HEK293 (cell line): ENCODE results near the gene PUM2.

Source experiments
- GLIS2 ChIP-seq: fragments of 450-650 bp; formaldehyde crosslinking; IDR thresholded peaks from 2 replicates; pipeline ENCODE4 v1.5.1; 2016; ENCODE audit warnings: missing biosample characterization, missing genetic modification characterization
- MEIS1 ChIP-seq: sonication (generic); formaldehyde crosslinking; IDR thresholded peaks from 2 replicates; pipeline ENCODE4 v1.8.1; 2022; ENCODE audit warnings: missing genetic modification reagents, mild to moderate bottlenecking, borderline replicate concordance
- SP7 ChIP-seq: fragments of 450-650 bp; formaldehyde crosslinking; IDR thresholded peaks from 2 replicates; pipeline ENCODE4 v1.5.1; 2016; ENCODE audit warnings: missing biosample characterization, missing genetic modification characterization
- TCF7L2 ChIP-seq: IDR thresholded peaks from 2 replicates; pipeline ENCODE4 v1.6.1; 2011; ENCODE audit warnings: low read depth, mild to moderate bottlenecking, inconsistent platforms, low read length, moderate library complexity, borderline replicate concordance
- WT1 ChIP-seq: fragments of 450-650 bp; formaldehyde crosslinking; IDR thresholded peaks from 2 replicates; pipeline ENCODE4 v1.5.1; 2016; ENCODE audit warnings: missing biosample characterization, missing genetic modification characterization
- ZBTB8A ChIP-seq: fragments of 450-650 bp; formaldehyde crosslinking; IDR thresholded peaks from 2 replicates; pipeline ENCODE4 v1.5.1; 2016; ENCODE audit warnings: missing biosample characterization, missing genetic modification characterization
- ZFP3 ChIP-seq: fragments of 450-650 bp; formaldehyde crosslinking; IDR thresholded peaks from 2 replicates; pipeline ENCODE4 v1.5.1; 2016; ENCODE audit warnings: low read depth, missing biosample characterization, missing genetic modification characterization
- ZFP37 ChIP-seq: fragments of 450-650 bp; formaldehyde crosslinking; IDR thresholded peaks from 2 replicates; pipeline ENCODE4 v1.5.1; 2016; ENCODE audit warnings: missing biosample characterization, missing genetic modification characterization
- ZNF701 ChIP-seq: fragments of 450-650 bp; formaldehyde crosslinking; IDR thresholded peaks from 2 replicates; pipeline ENCODE4 v1.5.1; 2016; ENCODE audit warnings: missing biosample characterization, missing genetic modification characterization
- TF ChIP-seq, protein P1 (sequence below): fragments of 450-650 bp; formaldehyde crosslinking; IDR thresholded peaks from 2 replicates; pipeline ENCODE4 v1.5.1; 2016; ENCODE audit warnings: missing biosample characterization, missing genetic modification characterization
- TF ChIP-seq, protein P2 (sequence below): fragments of 450-650 bp; formaldehyde crosslinking; IDR thresholded peaks from 2 replicates; pipeline ENCODE4; 2016; ENCODE audit warnings: missing biosample characterization, missing genetic modification characterization
- TF ChIP-seq, protein P3 (sequence below): fragments of 450-650 bp; IDR thresholded peaks from 2 replicates; pipeline ENCODE4 v1.5.1; 2018; ENCODE audit warnings: missing biosample characterization, missing genetic modification characterization
- TF ChIP-seq, protein P4 (sequence below): fragments of 450-650 bp; formaldehyde crosslinking; IDR thresholded peaks from 2 replicates; pipeline ENCODE4 v1.5.1; 2016; ENCODE audit warnings: missing biosample characterization, missing genetic modification characterization
- TF ChIP-seq, protein P5 (sequence below): fragments of 450-650 bp; formaldehyde crosslinking; IDR thresholded peaks from 2 replicates; pipeline ENCODE4 v1.5.1; 2016; ENCODE audit warnings: missing biosample characterization, missing genetic modification characterization
- TF ChIP-seq, protein P6 (sequence below): fragments of 450-650 bp; formaldehyde crosslinking; IDR thresholded peaks from 2 replicates; pipeline ENCODE4 v1.5.1; 2016; ENCODE audit warnings: missing biosample characterization, missing genetic modification characterization
- TF ChIP-seq, protein P7 (sequence below): fragments of 450-650 bp; formaldehyde crosslinking; IDR thresholded peaks from 2 replicates; pipeline ENCODE4 v1.5.1; 2017; ENCODE audit warnings: missing biosample characterization, missing genetic modification characterization
- TF ChIP-seq, protein P8 (sequence below): fragments of 450-650 bp; formaldehyde crosslinking; conservative IDR thresholded peaks from 2 replicates; pipeline ENCODE4 v1.5.1; 2016; ENCODE audit warnings: low read depth, missing biosample characterization, missing genetic modification characterization

Gene PUM2

DNA sequence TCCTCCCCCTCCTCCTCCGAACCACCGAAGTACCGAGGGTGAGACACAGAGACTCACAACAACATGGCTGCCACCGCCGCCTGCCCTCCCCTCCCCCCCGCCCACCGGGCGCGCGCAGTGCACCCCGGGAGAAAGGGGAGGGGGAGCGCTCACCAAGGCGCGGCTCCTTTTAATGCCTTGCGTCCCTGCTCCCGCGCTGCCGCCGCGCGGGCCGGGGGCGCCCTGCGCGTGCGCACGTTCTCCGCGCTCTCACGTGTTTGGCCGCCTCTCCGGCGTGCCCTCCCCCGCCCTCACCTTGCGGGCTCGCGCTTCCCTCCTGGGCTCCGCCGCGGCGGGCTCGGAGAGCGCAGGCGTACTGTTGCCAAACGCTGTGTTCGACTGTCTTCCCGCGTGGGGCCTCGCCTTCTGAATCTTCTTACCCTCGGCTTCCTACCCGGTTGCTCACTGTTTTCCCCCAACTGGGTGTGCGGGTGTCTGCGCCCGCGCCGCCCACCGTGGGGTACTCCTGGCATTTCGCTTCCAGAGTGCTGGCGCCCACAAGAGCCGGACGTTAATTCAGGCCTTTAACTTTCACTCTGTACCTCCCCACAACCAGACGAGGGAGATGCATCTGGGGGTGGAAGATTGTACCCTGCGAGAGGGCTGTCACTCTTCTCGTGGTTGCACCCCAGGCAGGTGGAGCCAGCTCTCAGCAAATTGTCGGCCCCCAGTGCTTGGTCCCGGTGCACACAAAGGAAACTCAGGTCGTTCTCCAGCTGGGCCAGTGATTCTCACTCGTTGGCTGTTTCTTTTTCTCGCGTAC lies at the start of gene PUM2 (continued):
- TF ChIP-seq, protein P1, sequence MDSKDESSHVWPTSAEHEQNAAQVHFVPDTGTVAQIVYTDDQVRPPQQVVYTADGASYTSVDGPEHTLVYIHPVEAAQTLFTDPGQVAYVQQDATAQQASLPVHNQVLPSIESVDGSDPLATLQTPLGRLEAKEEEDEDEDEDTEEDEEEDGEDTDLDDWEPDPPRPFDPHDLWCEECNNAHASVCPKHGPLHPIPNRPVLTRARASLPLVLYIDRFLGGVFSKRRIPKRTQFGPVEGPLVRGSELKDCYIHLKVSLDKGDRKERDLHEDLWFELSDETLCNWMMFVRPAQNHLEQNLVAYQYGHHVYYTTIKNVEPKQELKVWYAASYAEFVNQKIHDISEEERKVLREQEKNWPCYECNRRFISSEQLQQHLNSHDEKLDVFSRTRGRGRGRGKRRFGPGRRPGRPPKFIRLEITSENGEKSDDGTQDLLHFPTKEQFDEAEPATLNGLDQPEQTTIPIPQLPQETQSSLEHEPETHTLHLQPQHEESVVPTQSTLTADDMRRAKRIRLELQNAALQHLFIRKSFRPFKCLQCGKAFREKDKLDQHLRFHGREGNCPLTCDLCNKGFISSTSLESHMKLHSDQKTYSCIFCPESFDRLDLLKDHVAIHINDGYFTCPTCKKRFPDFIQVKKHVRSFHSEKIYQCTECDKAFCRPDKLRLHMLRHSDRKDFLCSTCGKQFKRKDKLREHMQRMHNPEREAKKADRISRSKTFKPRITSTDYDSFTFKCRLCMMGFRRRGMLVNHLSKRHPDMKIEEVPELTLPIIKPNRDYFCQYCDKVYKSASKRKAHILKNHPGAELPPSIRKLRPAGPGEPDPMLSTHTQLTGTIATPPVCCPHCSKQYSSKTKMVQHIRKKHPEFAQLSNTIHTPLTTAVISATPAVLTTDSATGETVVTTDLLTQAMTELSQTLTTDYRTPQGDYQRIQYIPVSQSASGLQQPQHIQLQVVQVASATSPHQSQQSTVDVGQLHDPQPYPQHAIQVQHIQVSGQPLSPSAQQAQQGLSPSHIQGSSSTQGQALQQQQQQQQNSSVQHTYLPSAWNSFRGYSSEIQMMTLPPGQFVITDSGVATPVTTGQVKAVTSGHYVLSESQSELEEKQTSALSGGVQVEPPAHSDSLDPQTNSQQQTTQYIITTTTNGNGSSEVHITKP (tag by site-specific recombination), result peak; percentile 88
- TF ChIP-seq, protein P2, sequence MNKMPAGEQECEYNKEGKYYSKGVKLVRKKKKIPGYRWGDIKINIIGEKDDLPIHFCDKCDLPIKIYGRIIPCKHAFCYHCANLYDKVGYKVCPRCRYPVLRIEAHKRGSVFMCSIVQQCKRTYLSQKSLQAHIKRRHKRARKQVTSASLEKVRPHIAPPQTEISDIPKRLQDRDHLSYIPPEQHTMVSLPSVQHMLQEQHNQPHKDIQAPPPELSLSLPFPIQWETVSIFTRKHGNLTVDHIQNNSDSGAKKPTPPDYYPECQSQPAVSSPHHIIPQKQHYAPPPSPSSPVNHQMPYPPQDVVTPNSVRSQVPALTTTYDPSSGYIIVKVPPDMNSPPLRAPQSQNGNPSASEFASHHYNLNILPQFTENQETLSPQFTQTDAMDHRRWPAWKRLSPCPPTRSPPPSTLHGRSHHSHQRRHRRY, result no peak
- TF ChIP-seq SP7 (tag by site-specific recombination), result peak; percentile 58; the same call in 1 of the 2 replicates
- TF ChIP-seq MEIS1 (CRISPR knock-in tag), result no peak
- TF ChIP-seq GLIS2 (tag by site-specific recombination), result peak; percentile 65
- TF ChIP-seq TCF7L2, result peak; percentile 82; the same call in 1 of the 2 replicates
- no peak for TF ChIP-seq ZNF701 (tag by site-specific recombination)
- TF ChIP-seq, protein P3, sequence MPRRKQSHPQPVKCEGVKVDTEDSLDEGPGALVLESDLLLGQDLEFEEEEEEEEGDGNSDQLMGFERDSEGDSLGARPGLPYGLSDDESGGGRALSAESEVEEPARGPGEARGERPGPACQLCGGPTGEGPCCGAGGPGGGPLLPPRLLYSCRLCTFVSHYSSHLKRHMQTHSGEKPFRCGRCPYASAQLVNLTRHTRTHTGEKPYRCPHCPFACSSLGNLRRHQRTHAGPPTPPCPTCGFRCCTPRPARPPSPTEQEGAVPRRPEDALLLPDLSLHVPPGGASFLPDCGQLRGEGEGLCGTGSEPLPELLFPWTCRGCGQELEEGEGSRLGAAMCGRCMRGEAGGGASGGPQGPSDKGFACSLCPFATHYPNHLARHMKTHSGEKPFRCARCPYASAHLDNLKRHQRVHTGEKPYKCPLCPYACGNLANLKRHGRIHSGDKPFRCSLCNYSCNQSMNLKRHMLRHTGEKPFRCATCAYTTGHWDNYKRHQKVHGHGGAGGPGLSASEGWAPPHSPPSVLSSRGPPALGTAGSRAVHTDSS (tag by site-specific recombination), result no peak
- TF ChIP-seq ZFP3 (tag by site-specific recombination), result no peak
- TF ChIP-seq, protein P4, sequence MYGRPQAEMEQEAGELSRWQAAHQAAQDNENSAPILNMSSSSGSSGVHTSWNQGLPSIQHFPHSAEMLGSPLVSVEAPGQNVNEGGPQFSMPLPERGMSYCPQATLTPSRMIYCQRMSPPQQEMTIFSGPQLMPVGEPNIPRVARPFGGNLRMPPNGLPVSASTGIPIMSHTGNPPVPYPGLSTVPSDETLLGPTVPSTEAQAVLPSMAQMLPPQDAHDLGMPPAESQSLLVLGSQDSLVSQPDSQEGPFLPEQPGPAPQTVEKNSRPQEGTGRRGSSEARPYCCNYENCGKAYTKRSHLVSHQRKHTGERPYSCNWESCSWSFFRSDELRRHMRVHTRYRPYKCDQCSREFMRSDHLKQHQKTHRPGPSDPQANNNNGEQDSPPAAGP (tag by site-specific recombination), result no peak
- TF ChIP-seq, protein P5, sequence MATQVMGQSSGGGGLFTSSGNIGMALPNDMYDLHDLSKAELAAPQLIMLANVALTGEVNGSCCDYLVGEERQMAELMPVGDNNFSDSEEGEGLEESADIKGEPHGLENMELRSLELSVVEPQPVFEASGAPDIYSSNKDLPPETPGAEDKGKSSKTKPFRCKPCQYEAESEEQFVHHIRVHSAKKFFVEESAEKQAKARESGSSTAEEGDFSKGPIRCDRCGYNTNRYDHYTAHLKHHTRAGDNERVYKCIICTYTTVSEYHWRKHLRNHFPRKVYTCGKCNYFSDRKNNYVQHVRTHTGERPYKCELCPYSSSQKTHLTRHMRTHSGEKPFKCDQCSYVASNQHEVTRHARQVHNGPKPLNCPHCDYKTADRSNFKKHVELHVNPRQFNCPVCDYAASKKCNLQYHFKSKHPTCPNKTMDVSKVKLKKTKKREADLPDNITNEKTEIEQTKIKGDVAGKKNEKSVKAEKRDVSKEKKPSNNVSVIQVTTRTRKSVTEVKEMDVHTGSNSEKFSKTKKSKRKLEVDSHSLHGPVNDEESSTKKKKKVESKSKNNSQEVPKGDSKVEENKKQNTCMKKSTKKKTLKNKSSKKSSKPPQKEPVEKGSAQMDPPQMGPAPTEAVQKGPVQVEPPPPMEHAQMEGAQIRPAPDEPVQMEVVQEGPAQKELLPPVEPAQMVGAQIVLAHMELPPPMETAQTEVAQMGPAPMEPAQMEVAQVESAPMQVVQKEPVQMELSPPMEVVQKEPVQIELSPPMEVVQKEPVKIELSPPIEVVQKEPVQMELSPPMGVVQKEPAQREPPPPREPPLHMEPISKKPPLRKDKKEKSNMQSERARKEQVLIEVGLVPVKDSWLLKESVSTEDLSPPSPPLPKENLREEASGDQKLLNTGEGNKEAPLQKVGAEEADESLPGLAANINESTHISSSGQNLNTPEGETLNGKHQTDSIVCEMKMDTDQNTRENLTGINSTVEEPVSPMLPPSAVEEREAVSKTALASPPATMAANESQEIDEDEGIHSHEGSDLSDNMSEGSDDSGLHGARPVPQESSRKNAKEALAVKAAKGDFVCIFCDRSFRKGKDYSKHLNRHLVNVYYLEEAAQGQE, result peak; percentile 30; the same call in 1 of the 2 replicates
- TF ChIP-seq, protein P6, sequence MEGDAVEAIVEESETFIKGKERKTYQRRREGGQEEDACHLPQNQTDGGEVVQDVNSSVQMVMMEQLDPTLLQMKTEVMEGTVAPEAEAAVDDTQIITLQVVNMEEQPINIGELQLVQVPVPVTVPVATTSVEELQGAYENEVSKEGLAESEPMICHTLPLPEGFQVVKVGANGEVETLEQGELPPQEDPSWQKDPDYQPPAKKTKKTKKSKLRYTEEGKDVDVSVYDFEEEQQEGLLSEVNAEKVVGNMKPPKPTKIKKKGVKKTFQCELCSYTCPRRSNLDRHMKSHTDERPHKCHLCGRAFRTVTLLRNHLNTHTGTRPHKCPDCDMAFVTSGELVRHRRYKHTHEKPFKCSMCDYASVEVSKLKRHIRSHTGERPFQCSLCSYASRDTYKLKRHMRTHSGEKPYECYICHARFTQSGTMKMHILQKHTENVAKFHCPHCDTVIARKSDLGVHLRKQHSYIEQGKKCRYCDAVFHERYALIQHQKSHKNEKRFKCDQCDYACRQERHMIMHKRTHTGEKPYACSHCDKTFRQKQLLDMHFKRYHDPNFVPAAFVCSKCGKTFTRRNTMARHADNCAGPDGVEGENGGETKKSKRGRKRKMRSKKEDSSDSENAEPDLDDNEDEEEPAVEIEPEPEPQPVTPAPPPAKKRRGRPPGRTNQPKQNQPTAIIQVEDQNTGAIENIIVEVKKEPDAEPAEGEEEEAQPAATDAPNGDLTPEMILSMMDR (tag by site-specific recombination), result peak; percentile 76; the same call in 1 of the 2 replicates
- peak; percentile 90 for TF ChIP-seq ZBTB8A
- TF ChIP-seq, protein P7, sequence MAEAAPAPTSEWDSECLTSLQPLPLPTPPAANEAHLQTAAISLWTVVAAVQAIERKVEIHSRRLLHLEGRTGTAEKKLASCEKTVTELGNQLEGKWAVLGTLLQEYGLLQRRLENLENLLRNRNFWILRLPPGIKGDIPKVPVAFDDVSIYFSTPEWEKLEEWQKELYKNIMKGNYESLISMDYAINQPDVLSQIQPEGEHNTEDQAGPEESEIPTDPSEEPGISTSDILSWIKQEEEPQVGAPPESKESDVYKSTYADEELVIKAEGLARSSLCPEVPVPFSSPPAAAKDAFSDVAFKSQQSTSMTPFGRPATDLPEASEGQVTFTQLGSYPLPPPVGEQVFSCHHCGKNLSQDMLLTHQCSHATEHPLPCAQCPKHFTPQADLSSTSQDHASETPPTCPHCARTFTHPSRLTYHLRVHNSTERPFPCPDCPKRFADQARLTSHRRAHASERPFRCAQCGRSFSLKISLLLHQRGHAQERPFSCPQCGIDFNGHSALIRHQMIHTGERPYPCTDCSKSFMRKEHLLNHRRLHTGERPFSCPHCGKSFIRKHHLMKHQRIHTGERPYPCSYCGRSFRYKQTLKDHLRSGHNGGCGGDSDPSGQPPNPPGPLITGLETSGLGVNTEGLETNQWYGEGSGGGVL (tag by site-specific recombination), result peak; percentile 45; the same call in 1 of the 2 replicates
- no peak for TF ChIP-seq WT1 (tag by site-specific recombination)
- TF ChIP-seq ZFP37 (tag by site-specific recombination), result peak; percentile 81; the same call in 1 of the 2 replicates
- TF ChIP-seq, protein P8, sequence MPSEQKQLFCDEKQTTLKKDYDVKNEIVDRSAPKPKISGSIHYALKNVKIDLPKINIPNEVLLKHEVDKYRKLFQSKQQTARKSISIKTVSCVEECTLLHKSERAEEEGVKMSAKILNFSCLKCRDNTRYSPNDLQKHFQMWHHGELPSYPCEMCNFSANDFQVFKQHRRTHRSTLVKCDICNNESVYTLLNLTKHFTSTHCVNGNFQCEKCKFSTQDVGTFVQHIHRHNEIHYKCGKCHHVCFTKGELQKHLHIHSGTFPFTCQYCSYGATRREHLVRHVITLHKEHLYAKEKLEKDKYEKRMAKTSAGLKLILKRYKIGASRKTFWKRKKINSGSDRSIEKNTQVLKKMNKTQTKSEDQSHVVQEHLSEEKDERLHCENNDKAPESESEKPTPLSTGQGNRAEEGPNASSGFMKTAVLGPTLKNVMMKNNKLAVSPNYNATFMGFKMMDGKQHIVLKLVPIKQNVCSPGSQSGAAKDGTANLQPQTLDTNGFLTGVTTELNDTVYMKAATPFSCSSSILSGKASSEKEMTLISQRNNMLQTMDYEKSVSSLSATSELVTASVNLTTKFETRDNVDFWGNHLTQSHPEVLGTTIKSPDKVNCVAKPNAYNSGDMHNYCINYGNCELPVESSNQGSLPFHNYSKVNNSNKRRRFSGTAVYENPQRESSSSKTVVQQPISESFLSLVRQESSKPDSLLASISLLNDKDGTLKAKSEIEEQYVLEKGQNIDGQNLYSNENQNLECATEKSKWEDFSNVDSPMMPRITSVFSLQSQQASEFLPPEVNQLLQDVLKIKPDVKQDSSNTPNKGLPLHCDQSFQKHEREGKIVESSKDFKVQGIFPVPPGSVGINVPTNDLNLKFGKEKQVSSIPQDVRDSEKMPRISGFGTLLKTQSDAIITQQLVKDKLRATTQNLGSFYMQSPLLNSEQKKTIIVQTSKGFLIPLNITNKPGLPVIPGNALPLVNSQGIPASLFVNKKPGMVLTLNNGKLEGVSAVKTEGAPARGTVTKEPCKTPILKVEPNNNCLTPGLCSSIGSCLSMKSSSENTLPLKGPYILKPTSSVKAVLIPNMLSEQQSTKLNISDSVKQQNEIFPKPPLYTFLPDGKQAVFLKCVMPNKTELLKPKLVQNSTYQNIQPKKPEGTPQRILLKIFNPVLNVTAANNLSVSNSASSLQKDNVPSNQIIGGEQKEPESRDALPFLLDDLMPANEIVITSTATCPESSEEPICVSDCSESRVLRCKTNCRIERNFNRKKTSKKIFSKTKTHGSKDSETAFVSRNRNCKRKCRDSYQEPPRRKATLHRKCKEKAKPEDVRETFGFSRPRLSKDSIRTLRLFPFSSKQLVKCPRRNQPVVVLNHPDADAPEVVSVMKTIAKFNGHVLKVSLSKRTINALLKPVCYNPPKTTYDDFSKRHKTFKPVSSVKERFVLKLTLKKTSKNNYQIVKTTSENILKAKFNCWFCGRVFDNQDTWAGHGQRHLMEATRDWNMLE, result no peak
